HG03108 (cell line): ENCODE data around the gene USP17L29.
"Not testable (repeated sequence)": the region's sequence is repeated elsewhere in the genome, so short reads cannot be mapped to it uniquely, and the experiment has no call there.

Source experiments
- ATAC-seq: cut with Tn5 transposase; IDR thresholded peaks from one replicate; pipeline ENCODE4 v1.9.1; 2021; ENCODE audit warnings: moderate library complexity; ENCODE audit not compliant: unreplicated experiment

USP17L29 gene

GRCh38 chr4:9353338-9353737 is at the start of gene USP17L29:
Gene USP17L29, plus strand, starts transcription at chr4:9353638. Its CDS starts 0 bp downstream, at chr4:9353638.
- not testable (repeated sequence) for ATAC-seq

- not testable (repeated sequence) for ATAC-seq
Measured at GRCh38 chr4:9324191-9324590, 29.2 kb upstream of the USP17L29 start.

DNA sequence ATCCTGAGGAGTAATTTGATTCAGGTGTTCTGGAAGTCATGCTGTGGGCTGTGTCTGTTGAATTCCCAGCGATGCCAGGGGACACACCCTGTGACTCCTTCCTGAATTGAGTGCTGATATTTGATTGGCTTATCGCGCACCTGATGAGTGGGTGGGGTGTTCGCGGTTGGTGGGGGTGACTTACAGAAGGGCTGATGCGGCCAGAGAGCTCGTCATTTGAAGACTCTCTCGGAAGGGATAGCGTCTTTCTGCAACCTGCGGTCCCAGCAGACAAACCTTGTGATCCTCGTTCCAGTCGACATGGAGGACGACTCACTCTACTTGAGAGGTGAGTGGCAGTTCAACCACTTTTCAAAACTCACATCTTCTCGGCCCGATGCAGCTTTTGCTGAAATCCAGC is 28.6 kb upstream of the USP17L29 start, which contains the start of gene USP17L24:
TSS of gene USP17L24 (plus strand) at position 301 of the 400 bp plus-strand sequence. CDS start at position 301, 0 bp downstream.
- not testable (repeated sequence) for ATAC-seq

GRCh38 chr4:9329611-9330010 is 23.8 kb upstream of the USP17L29 start, which contains the start of gene USP17L25:
Gene USP17L25, plus strand, starts transcription at chr4:9329911. Its CDS starts 0 bp downstream, at chr4:9329911.
- not testable (repeated sequence) for ATAC-seq

DNA sequence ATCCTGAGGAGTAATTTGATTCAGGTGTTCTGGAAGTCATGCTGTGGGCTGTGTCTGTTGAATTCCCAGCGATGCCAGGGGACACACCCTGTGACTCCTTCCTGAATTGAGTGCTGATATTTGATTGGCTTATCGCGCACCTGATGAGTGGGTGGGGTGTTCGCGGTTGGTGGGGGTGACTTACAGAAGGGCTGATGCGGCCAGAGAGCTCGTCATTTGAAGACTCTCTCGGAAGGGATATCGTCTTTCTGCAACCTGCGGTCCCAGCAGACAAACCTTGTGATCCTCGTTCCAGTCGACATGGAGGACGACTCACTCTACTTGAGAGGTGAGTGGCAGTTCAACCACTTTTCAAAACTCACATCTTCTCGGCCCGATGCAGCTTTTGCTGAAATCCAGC is 19.1 kb upstream of the USP17L29 start, which contains the start of gene USP17L26:
TSS of gene USP17L26 (plus strand) at position 301 of the 400 bp plus-strand sequence. CDS start at position 301, 0 bp downstream.
- not testable (repeated sequence) for ATAC-seq

DNA sequence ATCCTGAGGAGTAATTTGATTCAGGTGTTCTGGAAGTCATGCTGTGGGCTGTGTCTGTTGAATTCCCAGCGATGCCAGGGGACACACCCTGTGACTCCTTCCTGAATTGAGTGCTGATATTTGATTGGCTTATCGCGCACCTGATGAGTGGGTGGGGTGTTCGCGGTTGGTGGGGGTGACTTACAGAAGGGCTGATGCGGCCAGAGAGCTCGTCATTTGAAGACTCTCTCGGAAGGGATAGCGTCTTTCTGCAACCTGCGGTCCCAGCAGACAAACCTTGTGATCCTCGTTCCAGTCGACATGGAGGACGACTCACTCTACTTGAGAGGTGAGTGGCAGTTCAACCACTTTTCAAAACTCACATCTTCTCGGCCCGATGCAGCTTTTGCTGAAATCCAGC is 14.3 kb upstream of the USP17L29 start, which contains the start of gene USP17L5:
TSS of gene USP17L5 (plus strand) at position 301 of the 400 bp plus-strand sequence. CDS start at position 301, 0 bp downstream.
- ATAC-seq: not testable (repeated sequence)

- ATAC-seq: not testable (repeated sequence)
Measured at GRCh38 chr4:9343848-9344247, 9.6 kb upstream of the USP17L29 start, which contains the start of gene USP17L27. Gene USP17L27, plus strand, starts transcription at chr4:9344148. Its CDS starts 0 bp downstream, at chr4:9344148.

DNA sequence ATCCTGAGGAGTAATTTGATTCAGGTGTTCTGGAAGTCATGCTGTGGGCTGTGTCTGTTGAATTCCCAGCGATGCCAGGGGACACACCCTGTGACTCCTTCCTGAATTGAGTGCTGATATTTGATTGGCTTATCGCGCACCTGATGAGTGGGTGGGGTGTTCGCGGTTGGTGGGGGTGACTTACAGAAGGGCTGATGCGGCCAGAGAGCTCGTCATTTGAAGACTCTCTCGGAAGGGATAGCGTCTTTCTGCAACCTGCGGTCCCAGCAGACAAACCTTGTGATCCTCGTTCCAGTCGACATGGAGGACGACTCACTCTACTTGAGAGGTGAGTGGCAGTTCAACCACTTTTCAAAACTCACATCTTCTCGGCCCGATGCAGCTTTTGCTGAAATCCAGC is 4.8 kb upstream of the USP17L29 start, which contains the start of gene USP17L28:
TSS of gene USP17L28 (plus strand) at position 301 of the 400 bp plus-strand sequence. CDS start at position 301, 0 bp downstream.
- not testable (repeated sequence) for ATAC-seq

GRCh38 chr4:9350866-9351265 is 2.6 kb upstream of the USP17L29 start:
- not testable (repeated sequence) for ATAC-seq

DNA sequence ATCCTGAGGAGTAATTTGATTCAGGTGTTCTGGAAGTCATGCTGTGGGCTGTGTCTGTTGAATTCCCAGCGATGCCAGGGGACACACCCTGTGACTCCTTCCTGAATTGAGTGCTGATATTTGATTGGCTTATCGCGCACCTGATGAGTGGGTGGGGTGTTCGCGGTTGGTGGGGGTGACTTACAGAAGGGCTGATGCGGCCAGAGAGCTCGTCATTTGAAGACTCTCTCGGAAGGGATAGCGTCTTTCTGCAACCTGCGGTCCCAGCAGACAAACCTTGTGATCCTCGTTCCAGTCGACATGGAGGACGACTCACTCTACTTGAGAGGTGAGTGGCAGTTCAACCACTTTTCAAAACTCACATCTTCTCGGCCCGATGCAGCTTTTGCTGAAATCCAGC is 9.4 kb downstream of the USP17L29 start, which contains the start of gene USP17L30:
TSS of gene USP17L30 (plus strand) at position 301 of the 400 bp plus-strand sequence. CDS start at position 301, 0 bp downstream.
- not testable (repeated sequence) for ATAC-seq

- not testable (repeated sequence) for ATAC-seq
Measured at GRCh38 chr4:9379881-9380280, 26.4 kb downstream of the USP17L29 start.

GRCh38 chr4:9381012-9381534 is 27.6 kb downstream of the USP17L29 start:
- not testable (repeated sequence) for ATAC-seq

- ATAC-seq: no peak
Measured at GRCh38 chr4:9384126-9384525, 30.7 kb downstream of the USP17L29 start.

GRCh38 chr4:9389001-9389400 is 35.6 kb downstream of the USP17L29 start:
- not testable (repeated sequence) for ATAC-seq
